PC-3 (cell line): Measurements from ENCODE around the gene NRAS.

Source experiments
- EZH2phosphoT487 ChIP-seq: fragments of 300-600 bp; sonication (generic); IDR thresholded peaks from 2 replicates; pipeline ENCODE4 v1.6.1; 2018; ENCODE audit warnings: mild to moderate bottlenecking, antibody characterized with exemption, low read length, borderline replicate concordance
- TF ChIP-seq, protein P1 (sequence below): fragments of 300-600 bp; sonication (generic); conservative IDR thresholded peaks from 2 replicates; pipeline ENCODE4 v1.5.1; 2017; ENCODE audit warnings: antibody characterized with exemption, low read depth, mild to moderate bottlenecking, low read length

DNA sequence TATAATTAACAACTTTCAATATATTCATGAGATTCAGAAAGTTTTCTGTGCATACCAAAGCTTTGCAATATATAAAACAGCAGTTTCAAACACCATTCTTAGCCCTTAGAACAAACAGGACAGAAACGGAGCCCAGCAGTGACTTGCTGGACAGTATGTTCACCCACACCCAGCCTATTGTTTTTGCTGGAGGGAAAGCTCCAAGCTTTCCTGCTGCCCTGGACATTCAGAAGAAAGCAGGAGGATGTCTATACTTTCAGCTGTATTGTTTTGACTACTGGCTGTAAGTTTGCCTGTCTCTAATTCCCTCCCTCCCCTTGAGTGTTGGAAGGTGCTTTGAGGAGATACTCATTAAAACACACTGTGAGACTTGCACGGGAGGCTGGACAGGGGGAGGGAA lies 56.3 kb downstream of the NRAS start:
- TF ChIP-seq, protein P1, sequence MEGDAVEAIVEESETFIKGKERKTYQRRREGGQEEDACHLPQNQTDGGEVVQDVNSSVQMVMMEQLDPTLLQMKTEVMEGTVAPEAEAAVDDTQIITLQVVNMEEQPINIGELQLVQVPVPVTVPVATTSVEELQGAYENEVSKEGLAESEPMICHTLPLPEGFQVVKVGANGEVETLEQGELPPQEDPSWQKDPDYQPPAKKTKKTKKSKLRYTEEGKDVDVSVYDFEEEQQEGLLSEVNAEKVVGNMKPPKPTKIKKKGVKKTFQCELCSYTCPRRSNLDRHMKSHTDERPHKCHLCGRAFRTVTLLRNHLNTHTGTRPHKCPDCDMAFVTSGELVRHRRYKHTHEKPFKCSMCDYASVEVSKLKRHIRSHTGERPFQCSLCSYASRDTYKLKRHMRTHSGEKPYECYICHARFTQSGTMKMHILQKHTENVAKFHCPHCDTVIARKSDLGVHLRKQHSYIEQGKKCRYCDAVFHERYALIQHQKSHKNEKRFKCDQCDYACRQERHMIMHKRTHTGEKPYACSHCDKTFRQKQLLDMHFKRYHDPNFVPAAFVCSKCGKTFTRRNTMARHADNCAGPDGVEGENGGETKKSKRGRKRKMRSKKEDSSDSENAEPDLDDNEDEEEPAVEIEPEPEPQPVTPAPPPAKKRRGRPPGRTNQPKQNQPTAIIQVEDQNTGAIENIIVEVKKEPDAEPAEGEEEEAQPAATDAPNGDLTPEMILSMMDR: no peak
- TF ChIP-seq EZH2phosphoT487: no peak
